Renal pelvis (tissue), 4 donors: ENCODE data around the gene CKLF. TPM values are rescaled to one million over a fixed set of nuclear protein-coding genes. Genes with fewer than 3 reads are reported as not detected.
"Not testable (repeated sequence)": the region's sequence is repeated elsewhere in the genome, so short reads cannot be mapped to it uniquely, and the experiment has no call there.

Experiments used
- DNase-seq: peaks from one replicate; pipeline ENCODE4 v3.0.0-alpha.2; 2013
- polyA plus RNA-seq, 3 donors: library from polyadenylated mRNA; unstranded; fragments of 120-200 nt; gene quantifications; one replicate each; pipeline ENCODE4 v1.2.1, GENCODE V29; 2013; ENCODE audit not compliant: insufficient read length in 3 of 3

CKLF gene
- polyA plus RNA-seq, 3 donors: 30.4 to 38.8 (median 36.7) TPM

- no peak for DNase-seq
Observed at GRCh38 chr16:66610111-66610820, 57.9 kb downstream of the CKLF start.

GRCh38 chr16:66611911-66612310, 59.5 kb downstream of the CKLF start:
- DNase-seq: not testable (repeated sequence)

GRCh38 chr16:66612422-66612821, 60.0 kb downstream of the CKLF start:
- no peak for DNase-seq

- DNase-seq: no peak
Observed at GRCh38 chr16:66614161-66614802, 61.9 kb downstream of the CKLF start.

Other genes with a start within 250 kb of the CKLF start
- gene CDH5, start 185.9 kb upstream of the CKLF start, polyA plus RNA-seq: 10 to 100 TPM; 53.1 to 70.8 (median 62.7) TPM
- 1 to 10 TPM; 1.5 to 3.8 (median 3.4) TPM for gene BEAN1, start 125.3 kb upstream of the CKLF start, polyA plus RNA-seq
- 10 to 100 TPM; 33.5 to 37.8 (median 36.4) TPM for gene TK2, start 2.5 kb upstream of the CKLF start, polyA plus RNA-seq
- gene CMTM1, start 13.9 kb downstream of the CKLF start, polyA plus RNA-seq: 1 to 10 TPM; 6.8 to 9.3 (median 8.2) TPM
- gene CMTM2, start 26.9 kb downstream of the CKLF start, polyA plus RNA-seq: under 1 TPM; 0.56 to 0.90 (median 0.61) TPM
- 10 to 100 TPM; 53.5 to 70.2 (median 65.5) TPM for gene CMTM3, start 52.1 kb downstream of the CKLF start, polyA plus RNA-seq
- 10 to 100 TPM; 65.0 to 73.2 (median 72.8) TPM for gene CMTM4, start 144.2 kb downstream of the CKLF start, polyA plus RNA-seq
- 100 to 1,000 TPM; 105 to 155 (median 142) TPM for gene DYNC1LI2, start 199.0 kb downstream of the CKLF start, polyA plus RNA-seq
- gene TERB1, start 249.0 kb downstream of the CKLF start, polyA plus RNA-seq: under 1 TPM in 1 of 3 donors, not detected in 2; 0.18 TPM